HepG2 (cell line): ENCODE measurements around the gene DGAT2L6. TPM values are rescaled to one million over a fixed set of nuclear protein-coding genes. Genes with fewer than 3 reads are reported as not detected.

Experiments
- HMG20B ChIP-seq: conservative IDR thresholded peaks from 2 replicates; pipeline ENCODE4 v1.6.1; 2016; ENCODE audit warnings: missing genetic modification reagents, missing compliant biosample characterization
- JUNB ChIP-seq: sonication (generic); formaldehyde crosslinking; IDR thresholded peaks from 2 replicates; pipeline ENCODE4 v1.8.0; 2022; ENCODE audit warnings: missing genetic modification reagents, mild to moderate bottlenecking, borderline replicate concordance
- JUND ChIP-seq: sonication (generic); formaldehyde crosslinking; IDR thresholded peaks from 2 replicates; pipeline ENCODE4 v1.8.0; 2022; ENCODE audit warnings: mild to moderate bottlenecking, missing genetic modification reagents
- KAT8 ChIP-seq: IDR thresholded peaks from 2 replicates; pipeline ENCODE4 v1.6.1; 2016; ENCODE audit warnings: missing genetic modification reagents, missing compliant biosample characterization
- KMT2B ChIP-seq: IDR thresholded peaks from 2 replicates; pipeline ENCODE4 v1.6.1; 2016; ENCODE audit warnings: missing genetic modification reagents, missing compliant biosample characterization
- NCOR1 ChIP-seq: fragments of 200-600 bp; sonication (generic); IDR thresholded peaks from 2 replicates; pipeline ENCODE4 v1.7.0; 2017; ENCODE audit warnings: antibody characterized with exemption, low read length, borderline replicate concordance
- PATZ1 ChIP-seq: sonication (generic); formaldehyde crosslinking; IDR thresholded peaks from 2 replicates; pipeline ENCODE4 v1.4.0; 2020; ENCODE audit warnings: missing genetic modification reagents
- REXO4 ChIP-seq: sonication (generic); formaldehyde crosslinking; IDR thresholded peaks from 2 replicates; pipeline ENCODE4 v1.8.0; 2022; ENCODE audit warnings: missing genetic modification reagents, mild to moderate bottlenecking, borderline replicate concordance
- RFX3 ChIP-seq: IDR thresholded peaks from 2 replicates; pipeline ENCODE4 v1.6.1; 2016; ENCODE audit warnings: missing biosample characterization, missing genetic modification reagents
- SNAI1 ChIP-seq: sonication (generic); formaldehyde crosslinking; IDR thresholded peaks from 2 replicates; pipeline ENCODE4 v1.5.0; 2020; ENCODE audit warnings: mild to moderate bottlenecking, missing genetic modification reagents, borderline replicate concordance
- TFDP2 ChIP-seq: sonication (generic); formaldehyde crosslinking; IDR thresholded peaks from 2 replicates; pipeline ENCODE4 v1.4.0; 2020; ENCODE audit warnings: missing genetic modification reagents
- TOPORS ChIP-seq: sonication (generic); formaldehyde crosslinking; IDR thresholded peaks from 2 replicates; pipeline ENCODE4 v1.8.0; 2023; ENCODE audit warnings: mild to moderate bottlenecking, missing genetic modification reagents
- U2AF1 ChIP-seq: fragments of 200-400 bp; formaldehyde crosslinking; optimal IDR thresholded peaks from 2 replicates; pipeline ENCODE3; 2017; ENCODE audit warnings: mild to moderate bottlenecking, low read depth, low read length
- ZNF432 ChIP-seq: sonication (generic); formaldehyde crosslinking; IDR thresholded peaks from 2 replicates; pipeline ENCODE4 v1.5.0; 2020; ENCODE audit warnings: missing genetic modification reagents, mild to moderate bottlenecking, borderline replicate concordance
- ZNF800 ChIP-seq: sonication (generic); formaldehyde crosslinking; IDR thresholded peaks from 2 replicates; pipeline ENCODE4 v1.4.0; 2020; ENCODE audit warnings: missing genetic modification reagents
- ZNF839 ChIP-seq: sonication (generic); formaldehyde crosslinking; IDR thresholded peaks from 2 replicates; pipeline ENCODE4 v1.4.0; 2020; ENCODE audit warnings: missing genetic modification reagents, mild to moderate bottlenecking, borderline replicate concordance
- polyA plus RNA-seq, 8 experiments: library from polyadenylated mRNA; depleted of rRNA in 3 of 8; stranded (reverse) in 7 of 8; unstranded in 1 of 8; fragments of >200 nt; fragmentation: Illumina TruSeq in 4 of 8; extraction: Trizol in 4 of 8; gene quantifications; 2 replicates each; pipeline versions ENCODE4 v1.2.1 to v1.2.3, GENCODE V29; 2011 to 2016; ENCODE audit warnings: low read depth in 4 of 8, missing spikeins in 1 of 8, mixed read lengths in 1 of 8; ENCODE audit not compliant: insufficient read depth in 1 of 8
- total RNA-seq, 5 experiments: library from RNA; depleted of rRNA; stranded (reverse); fragments of >200 nt; fragmentation: Illumina TruSeq; extraction: Trizol; gene quantifications; 2 replicates each; pipeline ENCODE4 v1.2.3, GENCODE V29; 2016; ENCODE audit warnings: low read depth in 1 of 5
- TF ChIP-seq, protein P1 (sequence below): sonication (generic); formaldehyde crosslinking; IDR thresholded peaks from 2 replicates; pipeline ENCODE4 v1.9.0; 2021; ENCODE audit warnings: missing genetic modification reagents, borderline replicate concordance
- TF ChIP-seq, protein P2 (sequence below): sonication (generic); formaldehyde crosslinking; IDR thresholded peaks from 2 replicates; pipeline ENCODE4 v1.8.1; 2022; ENCODE audit warnings: low read depth, mild to moderate bottlenecking, missing genetic modification reagents

The DGAT2L6 gene
- total and polyA plus RNA-seq, 2 of the 13 experiments (the other 11 are each of a cell fraction or from before 2014, with no cell fraction given): not detected

DNA sequence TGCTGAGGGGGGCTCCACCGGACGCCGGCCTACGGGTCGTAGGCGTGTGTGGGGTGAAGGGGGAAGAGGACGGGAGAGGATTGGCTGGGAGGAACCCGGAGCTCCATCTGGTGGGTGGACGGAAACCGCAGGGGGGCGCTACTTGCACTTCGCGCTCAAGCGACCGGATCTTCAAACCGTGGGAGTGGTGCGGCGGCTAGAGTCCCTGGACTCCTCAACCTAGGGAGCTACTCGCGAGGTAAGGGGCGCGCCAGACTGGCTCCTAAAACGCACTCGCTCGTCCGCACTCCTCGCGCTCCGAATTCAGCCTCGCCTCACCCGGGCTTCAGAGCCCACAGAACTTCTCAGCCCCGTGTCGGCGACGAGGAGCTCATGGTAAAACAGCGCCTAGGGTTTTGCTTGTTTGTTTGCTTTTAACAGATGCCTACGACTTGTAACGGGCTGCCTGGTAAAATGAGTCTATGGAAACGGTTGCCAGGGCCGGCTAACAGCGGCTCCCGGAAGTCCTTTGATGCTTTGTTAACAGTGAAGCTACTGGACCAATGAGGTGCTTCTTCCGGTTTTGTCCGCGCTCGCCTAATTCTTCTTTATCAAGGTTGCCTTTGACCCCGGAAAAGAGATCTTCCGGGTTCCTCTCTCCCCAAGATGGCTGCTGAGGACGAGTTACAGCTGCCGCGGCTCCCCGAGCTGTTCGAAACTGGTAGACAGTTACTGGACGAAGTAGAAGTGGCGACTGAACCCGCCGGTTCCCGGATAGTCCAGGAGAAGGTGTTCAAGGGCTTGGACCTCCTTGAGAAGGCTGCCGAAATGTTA is 43.8 kb upstream of the DGAT2L6 start, which contains the start of gene IGBP1 (continued):
- TF ChIP-seq NCOR1: no peak
- 0 out of 2 replicates have a peak, but pooled peaks have one; percentile 5 for TF ChIP-seq TFDP2 (CRISPR knock-in tag)
- TF ChIP-seq, protein P1, sequence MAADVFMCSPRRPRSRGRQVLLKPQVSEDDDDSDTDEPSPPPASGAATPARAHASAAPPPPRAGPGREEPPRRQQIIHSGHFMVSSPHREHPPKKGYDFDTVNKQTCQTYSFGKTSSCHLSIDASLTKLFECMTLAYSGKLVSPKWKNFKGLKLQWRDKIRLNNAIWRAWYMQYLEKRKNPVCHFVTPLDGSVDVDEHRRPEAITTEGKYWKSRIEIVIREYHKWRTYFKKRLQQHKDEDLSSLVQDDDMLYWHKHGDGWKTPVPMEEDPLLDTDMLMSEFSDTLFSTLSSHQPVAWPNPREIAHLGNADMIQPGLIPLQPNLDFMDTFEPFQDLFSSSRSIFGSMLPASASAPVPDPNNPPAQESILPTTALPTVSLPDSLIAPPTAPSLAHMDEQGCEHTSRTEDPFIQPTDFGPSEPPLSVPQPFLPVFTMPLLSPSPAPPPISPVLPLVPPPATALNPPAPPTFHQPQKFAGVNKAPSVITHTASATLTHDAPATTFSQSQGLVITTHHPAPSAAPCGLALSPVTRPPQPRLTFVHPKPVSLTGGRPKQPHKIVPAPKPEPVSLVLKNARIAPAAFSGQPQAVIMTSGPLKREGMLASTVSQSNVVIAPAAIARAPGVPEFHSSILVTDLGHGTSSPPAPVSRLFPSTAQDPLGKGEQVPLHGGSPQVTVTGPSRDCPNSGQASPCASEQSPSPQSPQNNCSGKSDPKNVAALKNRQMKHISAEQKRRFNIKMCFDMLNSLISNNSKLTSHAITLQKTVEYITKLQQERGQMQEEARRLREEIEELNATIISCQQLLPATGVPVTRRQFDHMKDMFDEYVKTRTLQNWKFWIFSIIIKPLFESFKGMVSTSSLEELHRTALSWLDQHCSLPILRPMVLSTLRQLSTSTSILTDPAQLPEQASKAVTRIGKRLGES: no peak
- TF ChIP-seq ZNF800 (CRISPR knock-in tag): no peak
- TF ChIP-seq JUNB: no peak
- 0 out of 2 replicates have a peak, but pooled peaks have one; percentile 19 for TF ChIP-seq PATZ1 (CRISPR knock-in tag)
- TF ChIP-seq, protein P2, sequence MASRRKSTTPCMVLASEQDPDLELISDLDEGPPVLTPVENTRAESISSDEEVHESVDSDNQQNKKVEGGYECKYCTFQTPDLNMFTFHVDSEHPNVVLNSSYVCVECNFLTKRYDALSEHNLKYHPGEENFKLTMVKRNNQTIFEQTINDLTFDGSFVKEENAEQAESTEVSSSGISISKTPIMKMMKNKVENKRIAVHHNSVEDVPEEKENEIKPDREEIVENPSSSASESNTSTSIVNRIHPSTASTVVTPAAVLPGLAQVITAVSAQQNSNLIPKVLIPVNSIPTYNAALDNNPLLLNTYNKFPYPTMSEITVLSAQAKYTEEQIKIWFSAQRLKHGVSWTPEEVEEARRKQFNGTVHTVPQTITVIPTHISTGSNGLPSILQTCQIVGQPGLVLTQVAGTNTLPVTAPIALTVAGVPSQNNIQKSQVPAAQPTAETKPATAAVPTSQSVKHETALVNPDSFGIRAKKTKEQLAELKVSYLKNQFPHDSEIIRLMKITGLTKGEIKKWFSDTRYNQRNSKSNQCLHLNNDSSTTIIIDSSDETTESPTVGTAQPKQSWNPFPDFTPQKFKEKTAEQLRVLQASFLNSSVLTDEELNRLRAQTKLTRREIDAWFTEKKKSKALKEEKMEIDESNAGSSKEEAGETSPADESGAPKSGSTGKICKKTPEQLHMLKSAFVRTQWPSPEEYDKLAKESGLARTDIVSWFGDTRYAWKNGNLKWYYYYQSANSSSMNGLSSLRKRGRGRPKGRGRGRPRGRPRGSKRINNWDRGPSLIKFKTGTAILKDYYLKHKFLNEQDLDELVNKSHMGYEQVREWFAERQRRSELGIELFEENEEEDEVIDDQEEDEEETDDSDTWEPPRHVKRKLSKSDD (CRISPR knock-in tag): no peak
- no peak for TF ChIP-seq U2AF1
- no peak for TF ChIP-seq KMT2B (CRISPR knock-in tag)
- TF ChIP-seq RFX3 (CRISPR knock-in tag): peak; percentile 65
- no peak for TF ChIP-seq ZNF432 (CRISPR knock-in tag)
- peak; percentile 56; the same call in 1 of the 2 replicates for TF ChIP-seq SNAI1 (CRISPR knock-in tag)
- no peak for TF ChIP-seq TOPORS (CRISPR knock-in tag)
- no peak for TF ChIP-seq JUND (CRISPR knock-in tag)
- TF ChIP-seq KAT8 (CRISPR knock-in tag): peak; percentile 90
- no peak for TF ChIP-seq ZNF839
- no peak for TF ChIP-seq REXO4 (CRISPR knock-in tag)
- TF ChIP-seq HMG20B (CRISPR knock-in tag): no peak
